Measurements from ENCODE around the gene ZNF319.

- no peak for TF ChIP-seq POLR2A (IDR thresholded peaks at IDR 0.05)
- no peak for TF ChIP-seq CTCF (IDR thresholded peaks at IDR 0.05)
Measured at GRCh38 chr16:57957673-57958392, 42.6 kb downstream of the ZNF319 start.

All from Peyer's patch (tissue), 4 donors.